CD4-positive, alpha-beta T cell treated with Interleukin-4 for 4 hours (primary cell): ENCODE results near the gene INAFM2.

Source experiments
- DNase-seq: peaks from one replicate; pipeline ENCODE4 v3.0.0-alpha.2; 2020

Gene INAFM2

DNA sequence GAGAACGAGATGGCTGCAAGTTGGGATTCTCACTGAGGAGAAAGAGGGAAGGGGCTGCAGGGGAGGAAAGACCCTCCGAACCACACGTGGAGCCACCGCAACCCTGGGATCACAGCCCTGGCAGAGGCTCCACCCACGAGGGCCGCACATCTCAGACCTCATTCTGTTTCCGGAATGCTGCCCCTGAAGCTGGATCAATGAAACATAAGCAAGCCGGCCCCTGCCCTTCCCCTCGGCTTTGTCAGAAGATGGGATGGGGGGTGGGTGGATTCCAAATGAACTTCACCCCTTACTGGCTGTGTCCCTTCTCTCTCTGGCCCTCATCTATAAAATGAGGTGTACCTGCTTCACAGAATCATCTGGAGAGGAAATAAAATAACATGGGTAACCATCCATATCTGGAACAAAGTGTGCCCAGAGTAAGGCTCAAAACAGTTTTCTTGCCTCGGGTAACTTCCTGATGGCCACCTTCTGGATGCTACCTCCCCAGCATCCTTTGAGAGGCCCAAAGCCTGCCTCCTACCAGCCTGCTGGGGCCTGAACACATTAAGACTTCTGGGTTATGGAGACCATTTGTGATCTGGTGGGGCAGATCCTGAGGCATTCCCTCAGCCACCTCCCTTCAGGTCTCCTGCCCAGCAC is 21.9 kb downstream of the INAFM2 start:
- DNase-seq = no peak

DNA sequence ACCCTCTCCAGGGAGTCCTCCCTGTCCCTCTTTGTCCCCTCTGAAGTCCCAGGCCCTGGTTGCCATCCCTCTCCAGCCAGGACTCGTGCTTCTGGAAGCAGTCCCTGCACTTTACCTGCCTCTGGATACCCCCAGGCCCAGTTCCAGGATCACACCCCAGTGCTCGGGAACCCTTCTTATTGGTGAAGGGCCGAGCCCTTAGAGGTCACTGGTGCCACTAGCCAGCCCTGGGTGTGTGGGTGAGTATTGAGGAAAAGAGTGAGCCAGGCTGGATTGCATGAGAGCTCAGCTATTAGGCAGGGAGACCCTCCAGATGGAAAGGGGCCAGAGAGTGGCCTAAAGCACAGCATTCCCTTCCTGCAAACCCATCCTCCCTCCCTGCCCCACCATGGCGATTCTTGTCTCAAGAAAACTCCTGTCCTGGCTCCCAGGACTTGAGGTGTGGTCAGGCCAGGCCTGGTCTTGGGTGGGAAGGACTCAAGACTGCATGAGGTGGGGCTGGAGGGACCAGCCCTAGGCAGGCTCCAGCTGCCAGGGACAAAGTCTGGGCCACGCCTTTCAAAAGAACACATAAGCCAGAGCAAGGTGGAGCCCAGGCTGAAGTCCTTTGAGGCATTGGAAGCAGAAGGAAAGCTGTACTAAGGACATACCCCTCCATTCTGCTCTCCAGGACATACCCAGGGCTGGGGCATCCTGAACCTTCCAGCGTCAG is 22.5 kb downstream of the INAFM2 start:
- no peak for DNase-seq

DNA sequence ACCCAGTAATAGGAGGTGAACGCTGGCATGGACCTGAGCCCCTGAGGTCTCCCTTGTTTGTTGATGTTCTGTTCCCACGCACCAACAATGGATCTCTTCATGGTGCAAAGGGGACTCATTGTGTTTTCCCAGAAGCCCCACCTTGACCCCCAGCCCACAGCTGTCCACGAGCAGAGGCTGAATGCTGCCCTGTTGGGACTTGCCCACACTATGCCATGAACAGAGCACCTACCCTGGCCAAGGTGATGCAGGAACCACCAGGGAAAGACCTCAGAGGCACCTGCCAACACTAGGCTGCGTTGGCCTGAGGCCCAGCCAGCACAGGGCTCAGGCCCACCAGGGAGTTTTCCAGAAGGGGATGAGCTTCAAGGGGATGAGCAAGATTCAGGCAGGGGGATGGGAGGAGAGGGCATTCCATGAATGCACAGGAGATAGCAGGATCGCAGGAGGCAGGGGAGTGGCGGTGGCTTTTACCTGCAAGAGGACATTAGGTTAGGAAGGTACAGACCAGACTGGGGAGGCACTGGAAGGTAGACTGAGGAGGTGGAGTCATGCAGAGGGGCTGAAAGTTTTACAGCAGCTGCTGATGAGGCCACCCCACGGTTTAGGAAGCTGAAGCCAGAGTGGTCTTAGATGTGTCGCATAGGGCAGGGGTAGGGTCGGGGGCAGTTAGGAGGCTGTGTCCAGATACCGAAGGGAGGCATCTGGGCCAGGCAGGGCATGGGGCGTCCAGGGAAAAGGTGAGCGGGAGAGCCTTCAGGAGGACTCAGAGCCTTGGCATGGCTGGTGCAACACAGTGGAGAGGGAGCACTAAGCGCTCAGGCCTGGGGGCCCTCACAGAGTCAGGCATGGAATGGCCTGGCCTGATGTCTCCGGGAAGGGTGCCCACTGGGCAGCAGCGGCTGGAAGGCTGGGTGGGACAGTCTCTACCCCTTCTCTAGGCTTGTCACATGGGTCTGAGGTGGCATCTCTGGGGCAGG is 23.4 kb downstream of the INAFM2 start:
- no peak for DNase-seq

DNA sequence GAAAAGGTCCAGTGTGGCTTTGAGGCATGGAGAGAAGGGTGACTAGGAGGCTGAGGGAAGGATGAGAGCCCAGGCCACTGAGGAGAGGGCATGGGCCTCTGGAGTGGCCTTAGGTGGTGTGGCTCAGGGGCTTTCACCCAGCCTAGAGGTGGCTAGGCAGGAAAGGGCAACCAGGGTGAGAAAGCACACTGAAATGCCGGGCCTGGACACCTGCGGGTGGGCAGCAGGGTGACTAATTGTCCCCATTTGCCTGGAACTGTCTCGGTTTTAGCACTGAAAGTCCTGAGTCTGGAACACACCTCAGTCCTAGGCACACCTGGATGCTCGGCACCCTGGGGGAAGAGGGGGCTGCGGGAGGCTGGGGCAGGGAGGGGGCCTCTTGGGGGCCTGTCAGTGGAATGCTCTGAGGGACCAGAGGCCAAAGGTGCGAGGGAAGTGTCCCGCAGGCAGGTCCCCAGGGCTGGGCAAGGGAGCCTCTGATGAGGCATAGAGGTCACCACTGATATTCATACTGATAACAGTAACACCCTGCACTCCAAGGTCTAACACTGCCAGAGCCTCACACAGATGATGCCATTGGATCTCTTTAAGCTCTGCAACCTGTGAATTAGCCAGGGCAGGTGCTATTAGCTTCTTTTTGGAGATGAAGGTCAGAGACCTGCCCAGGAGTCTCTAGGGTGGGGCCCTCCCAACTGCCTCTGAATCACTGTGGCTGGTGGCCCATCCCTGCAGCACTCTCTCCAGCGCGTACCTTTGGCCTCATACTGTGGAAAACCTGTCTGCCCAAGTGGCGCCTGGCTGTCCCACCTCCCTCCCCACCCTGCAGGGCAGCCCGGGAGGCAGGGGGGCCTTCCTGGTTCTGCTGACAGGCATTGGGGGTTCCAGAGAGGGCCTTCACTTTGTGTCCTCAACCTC is 24.3 kb downstream of the INAFM2 start:
- DNase-seq = no peak

DNA sequence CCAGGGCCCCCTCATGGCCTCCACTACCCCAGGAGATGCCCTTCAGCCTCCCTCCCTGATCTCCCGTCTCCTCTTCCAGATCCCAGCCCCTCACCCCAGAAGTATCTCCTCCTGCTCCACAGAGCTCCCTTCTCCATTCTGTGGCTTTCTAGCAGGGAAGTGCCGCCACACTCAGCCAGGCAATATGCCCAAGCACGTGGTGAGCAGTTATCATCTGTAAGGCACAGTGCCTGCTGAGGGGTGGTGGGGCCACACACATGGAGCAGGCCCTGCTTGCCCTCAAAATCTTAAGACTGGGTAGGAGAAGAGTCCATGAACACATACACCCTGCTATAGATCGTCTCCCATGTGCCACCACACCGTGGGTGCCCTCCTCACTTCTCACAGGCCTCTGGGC is 25.0 kb downstream of the INAFM2 start:
- DNase-seq = no peak

DNA sequence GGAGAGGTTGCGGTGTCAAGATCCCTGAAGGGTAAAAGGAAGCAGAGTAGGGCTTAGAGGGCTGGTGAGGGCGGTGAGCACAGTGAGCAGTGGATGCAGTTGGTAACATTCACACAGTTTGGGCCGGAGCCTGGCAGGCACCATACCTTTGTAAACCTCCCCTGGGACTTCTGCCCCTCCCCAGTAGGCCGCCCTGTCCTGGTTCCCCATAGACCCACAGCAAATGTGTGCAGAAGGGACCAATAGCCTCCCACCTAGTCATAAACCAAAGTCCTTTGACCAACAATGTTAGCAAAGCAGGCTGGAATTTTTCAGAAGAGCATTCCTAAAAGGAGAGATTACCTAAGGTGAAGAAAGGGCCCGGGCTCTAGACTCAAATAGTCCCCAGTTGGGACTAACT is 25.7 kb downstream of the INAFM2 start:
- DNase-seq = no peak

DNA sequence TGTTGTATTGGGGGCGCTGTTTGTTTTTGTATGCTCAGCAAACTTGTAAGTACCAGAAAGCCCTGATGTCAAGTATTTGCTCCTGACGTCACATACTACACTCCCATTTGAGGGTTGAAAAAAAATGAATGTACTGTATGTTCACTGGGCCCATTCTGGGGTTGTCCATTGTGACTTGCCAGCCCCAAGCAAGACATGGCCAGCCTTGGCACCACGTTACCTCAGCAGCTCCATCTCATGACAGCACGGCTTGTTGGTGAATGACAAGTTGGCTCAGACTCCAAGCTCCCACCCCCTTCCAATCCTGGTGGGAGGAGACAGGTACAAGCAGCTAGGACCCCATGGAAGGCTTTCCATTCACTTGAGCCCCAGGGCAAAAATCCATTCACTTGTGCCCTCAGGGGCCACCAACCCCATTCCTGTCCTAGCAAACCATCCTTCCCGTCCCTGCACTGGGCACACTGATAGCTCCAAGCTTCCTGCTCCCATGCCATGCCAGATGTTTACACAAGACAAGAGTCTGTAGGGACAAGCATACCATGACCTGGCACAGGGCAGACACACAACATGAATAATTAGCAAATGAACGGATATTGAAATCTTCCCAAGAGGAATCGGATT is 28.9 kb downstream of the INAFM2 start:
- no peak for DNase-seq

DNA sequence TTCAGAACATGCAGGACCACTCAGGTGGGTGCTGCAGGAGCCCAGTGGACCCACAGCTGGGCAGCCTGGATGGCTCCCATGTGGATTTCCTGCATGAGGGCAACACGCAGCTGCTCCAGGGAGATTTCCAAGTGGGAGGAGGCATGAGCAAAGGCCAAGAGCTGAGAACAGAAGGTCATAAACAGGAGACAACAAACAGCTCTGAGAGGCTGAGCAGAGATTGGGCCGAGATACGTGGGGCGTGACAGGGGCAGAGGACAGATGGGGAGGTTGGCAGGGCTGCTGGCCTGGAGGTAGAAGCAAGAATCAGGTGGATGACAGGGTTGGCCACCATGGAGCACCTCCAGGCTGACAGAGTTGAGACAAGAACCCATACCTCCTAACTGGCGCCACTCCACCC is 30.2 kb downstream of the INAFM2 start:
- no peak for DNase-seq

DNA sequence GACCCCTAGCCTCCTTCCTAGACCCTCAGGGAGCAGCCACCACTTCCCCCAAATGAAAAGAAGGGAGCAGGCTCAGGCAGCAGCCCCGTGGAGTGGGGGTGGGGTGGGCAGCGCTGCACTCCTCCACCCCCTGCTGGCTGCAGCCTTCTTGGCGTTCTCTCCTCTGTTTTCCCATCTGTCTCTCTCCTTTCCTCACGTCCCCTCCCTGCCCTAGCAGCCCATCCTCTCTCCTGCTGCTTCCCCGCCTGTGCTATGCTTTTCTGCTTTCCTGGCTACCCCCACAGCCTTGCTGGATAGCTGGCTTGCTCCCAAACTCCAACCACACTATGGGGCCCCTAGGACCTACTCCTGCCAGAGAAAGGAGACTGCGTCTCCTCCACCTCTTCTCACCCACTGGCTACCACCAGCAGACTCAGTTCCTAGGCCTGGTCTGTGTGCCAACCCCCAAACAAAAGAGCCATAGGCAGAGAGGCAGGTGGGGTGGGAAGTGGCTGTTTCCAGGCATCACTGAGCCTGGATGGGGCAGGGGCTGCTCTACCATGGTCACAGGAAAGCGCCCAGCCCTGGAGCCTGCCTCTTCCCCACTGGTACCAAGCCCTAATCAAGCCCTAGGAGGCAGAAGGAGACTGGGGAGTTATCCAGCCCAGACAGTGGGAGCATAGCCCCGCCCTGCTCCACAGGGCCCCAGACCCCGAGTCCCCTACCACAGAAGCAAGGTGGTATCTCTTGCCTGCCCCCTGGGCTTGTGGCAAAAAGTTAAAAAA is 31.1 kb downstream of the INAFM2 start:
- no peak for DNase-seq

DNA sequence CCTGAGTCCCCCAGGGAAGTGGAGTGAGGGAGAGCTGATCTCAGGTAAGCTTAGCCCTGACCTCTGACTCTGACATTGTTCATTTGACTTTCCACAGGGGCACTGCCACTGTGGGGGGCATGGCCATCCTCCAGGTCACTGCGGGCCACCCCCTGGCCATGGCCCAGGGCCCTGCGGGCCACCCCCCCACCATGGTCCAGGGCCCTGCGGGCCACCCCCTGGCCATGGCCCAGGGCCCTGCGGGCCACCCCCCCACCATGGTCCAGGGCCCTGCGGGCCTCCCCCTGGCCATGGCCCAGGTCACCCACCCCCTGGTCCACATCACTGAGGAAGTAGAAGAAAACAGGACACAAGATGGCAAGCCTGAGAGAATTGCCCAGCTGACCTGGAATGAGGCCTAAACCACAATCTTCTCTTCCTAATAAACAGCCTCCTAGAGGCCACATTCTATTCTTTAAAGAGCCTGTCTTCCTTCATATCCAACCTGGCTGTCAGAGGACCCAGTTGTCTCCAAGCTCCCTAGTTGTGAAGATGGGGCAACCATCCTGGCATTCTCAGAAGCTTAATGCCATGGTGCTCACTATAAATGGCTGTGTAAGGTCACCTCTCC is 32.6 kb downstream of the INAFM2 start:
- no peak for DNase-seq

DNA sequence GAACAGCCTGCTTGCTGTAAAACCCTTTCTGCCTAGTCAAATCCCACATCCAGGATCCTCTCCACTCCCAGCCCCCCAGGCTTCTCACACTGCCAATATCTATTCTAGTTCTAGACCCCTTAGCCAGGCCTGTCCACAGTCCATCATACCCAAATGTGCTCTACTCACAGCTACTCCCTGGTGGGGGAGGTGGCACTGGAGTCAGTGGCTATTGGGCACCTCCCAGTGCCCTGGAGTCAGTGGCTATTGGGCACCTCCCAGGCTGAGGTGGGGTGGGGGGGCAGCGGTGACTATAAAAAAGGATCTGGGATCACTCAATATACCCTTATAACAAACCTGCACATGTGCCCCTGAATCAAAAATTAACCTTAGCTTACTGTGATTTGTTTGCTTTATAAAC is 33.8 kb downstream of the INAFM2 start:
- DNase-seq = no peak

DNA sequence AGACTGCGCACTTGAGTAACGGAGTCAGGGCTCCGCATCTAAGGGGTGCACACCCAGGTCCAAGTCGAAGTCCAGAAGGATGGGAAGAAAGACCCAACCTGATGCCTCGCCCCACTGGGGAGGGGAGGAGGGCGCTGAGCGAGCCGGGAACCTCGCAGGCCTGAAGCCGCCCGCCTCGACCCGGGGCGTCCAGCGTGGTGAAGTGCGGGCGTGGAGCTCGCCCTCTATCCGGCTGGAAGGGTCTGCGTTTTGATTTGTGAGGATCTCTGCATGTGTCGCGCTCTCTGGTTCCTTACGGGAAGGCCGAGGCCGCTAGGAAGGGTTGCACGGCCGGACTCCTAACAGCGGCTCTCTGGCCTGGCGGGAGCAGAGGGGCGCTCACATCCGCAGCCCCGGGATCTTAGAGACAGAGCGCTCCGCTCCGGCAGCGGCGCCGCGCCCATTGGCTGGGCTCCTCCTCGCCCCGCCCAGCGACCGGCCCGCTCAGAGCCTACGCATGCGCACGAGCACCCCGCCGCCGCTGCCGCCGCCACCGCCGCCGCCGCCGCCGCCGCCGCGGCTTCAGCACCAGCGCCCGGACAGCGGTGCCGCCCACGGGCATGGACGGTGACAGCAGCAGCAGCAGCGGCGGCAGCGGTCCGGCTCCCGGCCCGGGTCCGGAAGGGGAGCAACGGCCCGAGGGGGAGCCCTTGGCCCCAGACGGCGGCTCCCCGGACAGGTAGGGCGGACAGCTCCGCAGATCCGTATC is 34.4 kb downstream of the INAFM2 start, which contains the start of gene DISP2:
Gene DISP2, plus strand, starts transcription at position 497 of the 748 bp plus-strand sequence. Its CDS starts 103 bp downstream, at position 600.
- DNase-seq = peak; percentile 82

DNA sequence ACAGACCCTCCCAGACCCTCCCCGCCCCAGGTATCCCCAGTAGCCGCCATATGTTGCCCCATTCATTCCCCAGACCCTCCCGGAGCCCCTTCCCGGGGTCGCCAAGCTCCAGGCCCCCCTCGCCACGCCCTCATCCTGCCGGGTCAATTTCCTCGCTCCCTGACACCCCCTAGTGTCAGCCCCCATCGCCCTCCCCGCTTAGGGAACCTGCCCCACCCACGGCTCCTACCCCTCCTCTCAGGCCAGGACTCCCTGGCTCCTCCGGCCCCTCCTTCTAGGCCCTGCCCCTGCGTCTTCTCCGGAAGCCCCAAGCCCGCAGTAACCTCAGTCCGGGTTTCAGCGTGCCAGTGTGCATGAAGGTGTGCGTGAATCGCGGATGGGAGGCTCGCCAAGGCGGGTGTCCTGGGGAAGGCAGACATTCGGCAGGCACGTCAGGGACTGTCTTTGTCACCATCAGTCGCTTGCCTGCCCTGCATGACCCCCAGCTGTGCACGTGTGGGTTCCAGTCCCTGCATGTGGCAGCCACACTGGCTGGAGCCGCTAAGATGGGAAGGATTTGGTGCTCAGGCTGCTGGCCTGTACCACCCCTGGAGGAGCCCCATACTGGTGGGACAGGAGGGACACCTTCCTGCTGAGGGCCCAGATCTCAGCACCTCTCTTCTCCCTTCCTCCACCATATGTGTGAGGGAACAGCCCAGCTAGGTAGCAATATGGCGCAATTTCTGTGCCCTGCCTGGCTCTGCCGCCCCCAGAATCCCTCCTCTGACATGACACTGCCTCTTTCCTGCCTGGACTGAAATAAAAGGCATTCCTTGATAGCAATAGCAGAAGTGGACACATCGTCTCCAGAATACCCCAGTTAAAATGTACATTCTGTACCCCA is 35.2 kb downstream of the INAFM2 start:
- DNase-seq = no peak

DNA sequence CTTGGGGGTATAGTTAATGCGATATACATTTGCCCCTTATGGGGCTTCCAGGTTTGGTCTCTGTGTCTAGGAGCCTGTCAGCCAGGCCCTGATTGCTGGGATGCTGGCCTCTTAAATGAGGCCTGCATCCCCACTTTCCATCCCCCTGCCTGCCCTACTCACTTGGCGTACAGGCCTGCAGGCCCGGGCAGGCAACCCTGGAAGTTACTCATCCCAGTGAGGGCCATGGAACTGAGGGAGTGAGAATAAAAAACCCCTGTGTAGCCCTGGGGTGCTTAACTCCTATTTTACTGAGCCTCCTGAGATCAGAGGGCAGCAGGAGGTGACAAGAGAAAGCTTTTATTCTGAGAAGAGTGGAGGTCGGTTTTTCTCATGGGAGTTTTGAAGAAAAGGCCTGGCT is 36.5 kb downstream of the INAFM2 start:
- no peak for DNase-seq

DNA sequence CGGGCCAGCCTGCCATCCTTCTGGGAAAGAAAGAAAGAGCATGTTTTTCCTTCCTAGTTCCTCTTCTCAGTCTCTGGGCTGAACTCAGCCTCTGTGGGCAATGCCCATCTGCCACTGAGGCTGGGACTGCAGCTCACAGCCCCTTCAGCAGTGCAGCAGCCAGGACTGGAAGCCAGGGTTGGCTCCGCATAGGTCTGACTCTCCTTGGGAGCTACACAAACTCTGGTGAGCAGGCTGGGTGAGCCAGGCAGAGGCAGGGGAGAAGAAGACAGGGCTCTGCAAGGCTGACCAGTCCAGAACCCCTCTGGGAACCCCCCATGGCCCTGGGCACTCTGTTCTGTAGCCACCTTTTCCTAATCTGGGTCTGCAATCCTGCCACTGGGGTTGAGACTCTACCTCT is 38.1 kb downstream of the INAFM2 start:
- no peak for DNase-seq

DNA sequence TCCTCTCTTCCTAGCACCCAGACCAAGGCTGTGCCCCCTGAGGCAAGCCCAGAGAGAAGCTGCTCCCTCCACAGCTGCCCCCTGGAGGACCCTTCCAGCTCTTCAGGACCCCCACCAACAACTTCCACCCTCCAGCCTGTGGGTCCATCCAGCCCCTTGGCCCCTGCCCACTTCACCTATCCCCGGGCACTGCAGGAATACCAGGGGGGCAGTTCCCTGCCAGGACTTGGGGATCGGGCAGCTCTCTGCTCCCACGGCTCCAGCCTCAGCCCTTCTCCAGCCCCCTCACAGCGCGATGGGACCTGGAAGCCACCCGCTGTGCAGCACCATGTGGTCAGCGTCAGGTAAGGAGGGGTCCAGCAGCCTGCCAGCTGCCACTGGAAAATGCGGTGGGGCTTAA is 40.1 kb downstream of the INAFM2 start:
- no peak for DNase-seq

DNA sequence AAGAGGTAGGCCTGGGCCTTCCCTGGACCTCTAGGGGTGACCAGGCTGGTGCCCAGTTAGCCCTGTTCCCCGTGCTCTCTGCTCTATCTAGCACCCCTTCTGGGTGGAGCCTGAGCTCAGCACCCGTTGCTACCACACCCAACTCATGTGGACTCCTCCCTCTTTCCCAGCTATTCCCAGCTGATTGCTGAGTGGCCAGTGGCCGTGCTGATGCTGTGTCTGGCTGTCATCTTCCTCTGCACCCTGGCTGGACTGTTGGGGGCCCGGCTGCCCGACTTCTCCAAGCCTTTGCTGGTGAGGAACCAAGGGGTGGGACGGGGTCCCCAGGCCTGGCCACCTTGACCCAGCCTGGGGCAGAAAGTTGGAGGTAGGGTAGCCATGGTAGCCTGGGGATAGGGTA is 40.8 kb downstream of the INAFM2 start:
- DNase-seq = no peak

DNA sequence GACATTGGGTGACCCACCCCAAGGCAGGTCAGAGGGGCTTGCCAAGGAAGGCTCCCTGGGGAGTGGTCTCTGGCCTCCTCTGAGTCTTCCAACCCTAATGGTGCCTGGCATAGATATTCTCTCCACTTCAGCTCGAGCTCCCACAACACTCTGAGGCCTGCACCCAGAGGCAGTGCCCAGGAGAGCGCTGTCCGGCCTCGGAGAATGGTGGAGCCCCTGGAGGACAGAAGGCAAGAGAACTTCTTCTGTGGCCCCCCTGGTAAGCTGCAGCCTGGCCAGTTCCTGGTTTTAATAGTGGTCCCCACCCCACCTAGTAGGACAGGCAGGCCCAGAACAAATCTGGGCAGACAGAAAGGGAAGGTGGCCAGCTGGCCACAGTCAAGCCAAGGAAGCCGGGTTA is 41.5 kb downstream of the INAFM2 start:
- no peak for DNase-seq
